Mammary epithelial cell (primary cell): ENCODE results near the gene SLC6A15.

Experiments used
- EZH2 ChIP-seq: IDR thresholded peaks from 2 replicates; pipeline ENCODE4 v1.6.1; 2012; ENCODE audit warnings: low read length, inconsistent platforms, borderline replicate concordance
- TF ChIP-seq, protein P1 (sequence below), 2 donors: IDR thresholded peaks in 1 of 2; conservative IDR thresholded peaks in 1 of 2; 2 replicates each; pipeline ENCODE4 v1.5.1; 2011 to 2012; ENCODE audit warnings: inconsistent platforms in 2 of 2, low read length in 2 of 2, mild to moderate bottlenecking in 2 of 2, control low read depth in 1 of 2, low read depth in 1 of 2; ENCODE audit not compliant: insufficient read depth in 1 of 2; ENCODE audit errors: extremely low read depth in 1 of 2

DNA sequence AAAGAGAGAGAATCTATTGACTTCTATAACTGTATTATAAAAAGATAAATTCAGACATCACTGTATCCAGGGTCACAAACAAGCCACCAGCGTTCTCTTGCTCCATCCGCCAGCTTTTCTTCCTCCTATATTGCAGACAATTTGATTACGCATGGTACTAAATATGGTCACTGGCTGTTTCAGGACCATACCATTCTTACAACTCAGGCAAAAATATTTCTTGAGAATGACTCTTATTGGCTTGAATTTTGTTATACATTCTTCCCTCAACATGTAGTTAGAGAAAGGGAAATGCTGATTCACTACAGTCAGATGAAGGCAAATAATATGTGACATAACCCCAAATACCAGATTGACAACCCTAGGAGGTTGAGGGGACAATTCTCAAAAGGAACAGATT is 101.3 kb downstream of the SLC6A15 start:
- TF ChIP-seq, protein P1, sequence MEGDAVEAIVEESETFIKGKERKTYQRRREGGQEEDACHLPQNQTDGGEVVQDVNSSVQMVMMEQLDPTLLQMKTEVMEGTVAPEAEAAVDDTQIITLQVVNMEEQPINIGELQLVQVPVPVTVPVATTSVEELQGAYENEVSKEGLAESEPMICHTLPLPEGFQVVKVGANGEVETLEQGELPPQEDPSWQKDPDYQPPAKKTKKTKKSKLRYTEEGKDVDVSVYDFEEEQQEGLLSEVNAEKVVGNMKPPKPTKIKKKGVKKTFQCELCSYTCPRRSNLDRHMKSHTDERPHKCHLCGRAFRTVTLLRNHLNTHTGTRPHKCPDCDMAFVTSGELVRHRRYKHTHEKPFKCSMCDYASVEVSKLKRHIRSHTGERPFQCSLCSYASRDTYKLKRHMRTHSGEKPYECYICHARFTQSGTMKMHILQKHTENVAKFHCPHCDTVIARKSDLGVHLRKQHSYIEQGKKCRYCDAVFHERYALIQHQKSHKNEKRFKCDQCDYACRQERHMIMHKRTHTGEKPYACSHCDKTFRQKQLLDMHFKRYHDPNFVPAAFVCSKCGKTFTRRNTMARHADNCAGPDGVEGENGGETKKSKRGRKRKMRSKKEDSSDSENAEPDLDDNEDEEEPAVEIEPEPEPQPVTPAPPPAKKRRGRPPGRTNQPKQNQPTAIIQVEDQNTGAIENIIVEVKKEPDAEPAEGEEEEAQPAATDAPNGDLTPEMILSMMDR (conservative IDR thresholded peaks at IDR 0.05 in 1 of 2, IDR thresholded peaks at IDR 0.05 in 1 of 2; ENCODE audit: extremely low read depth in 1 of 2, insufficient read depth in 1 of 2, low read depth in 1 of 2, low read length in 2 of 2): no peak
- no peak for TF ChIP-seq EZH2
